Measurements from ENCODE around the gene CLEC6A. TPM values are rescaled to one million over a fixed set of nuclear protein-coding genes. Genes with fewer than 3 reads are reported as not detected.

Gene CLEC6A
- total RNA-seq, 1 experiment from 2014 or later, result not detected

DNA sequence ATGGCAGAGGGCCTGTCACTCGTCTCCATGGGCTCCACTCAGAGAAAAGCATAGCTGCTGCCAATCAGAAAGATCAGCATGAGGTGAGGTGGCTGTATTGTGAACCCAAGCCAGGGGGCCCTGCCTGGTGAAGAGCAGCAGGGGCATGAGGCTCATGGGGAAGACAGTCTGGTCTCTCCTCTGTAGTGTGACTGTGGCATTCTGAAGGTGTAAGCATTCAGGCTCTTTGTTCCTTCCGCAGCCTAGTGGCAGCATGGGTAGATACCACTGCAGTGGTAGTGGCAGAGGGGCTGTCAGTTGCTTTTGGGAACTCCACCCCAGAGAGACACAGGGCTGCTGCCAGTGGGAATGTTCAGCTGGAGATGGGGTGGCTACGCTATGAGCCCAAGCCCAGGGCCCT, 52.5 kb downstream of the CLEC6A start:
- H3K9me3 ChIP-seq (ENCODE audit: insufficient read depth, low read depth), result no peaks in the 10 kb centered on the region; the same call in 1 of the 2 replicates
- ChIA-PET CTCF (no interaction called here), POLR2A (ENCODE audit: unreplicated experiment) (no interaction called here)
- no peak overlapping the region for H3K27ac ChIP-seq
- DNase-seq, result no peak
- intact Hi-C loops (cut with micrococcal nuclease; ENCODE audit: unreplicated experiment), result no loop called here
- H3K27me3 ChIP-seq (ENCODE audit: insufficient read depth, low read depth), result peaks cover 42% of the 10 kb centered on the region
- no peak overlapping the region for H2AFZ ChIP-seq
- no peak overlapping the region for H3K4me2 ChIP-seq
- no peaks in the 10 kb centered on the region for H3K36me3 ChIP-seq (ENCODE audit: low read depth)
- no peaks in the 10 kb centered on the region for H3K4me1 ChIP-seq (replicated peaks; ENCODE audit: insufficient read depth)
- no TSS peak for BruUV-seq (replicated peaks)
- no peaks in the 10 kb centered on the region for H3K79me2 ChIP-seq (ENCODE audit: low read depth)
- TF ChIP-seq EZH2 (IDR thresholded peaks at IDR 0.05; ENCODE audit: low read depth) (no peak), CTCF (conservative IDR thresholded peaks at IDR 0.05) (no peak)
- H3K4me3 ChIP-seq, result no peak overlapping the region
- no peaks in the 10 kb centered on the region for H3F3A ChIP-seq (ENCODE audit: insufficient read depth, low read depth)
- no peaks in the 10 kb centered on the region for H3K9me2 ChIP-seq (ENCODE audit: insufficient read depth)
- H4K20me1 ChIP-seq (ENCODE audit: insufficient read depth), result no peaks in the 10 kb centered on the region

- H3K4me1 ChIP-seq (replicated peaks; ENCODE audit: insufficient read depth), result no peaks in the 10 kb centered on the region
- no peak for DNase-seq
- intact Hi-C loops (cut with micrococcal nuclease; ENCODE audit: unreplicated experiment), result no loop called here
- no peaks in the 10 kb centered on the region for H4K20me1 ChIP-seq (ENCODE audit: insufficient read depth)
- no peaks in the 10 kb centered on the region for H3K9me2 ChIP-seq (ENCODE audit: insufficient read depth)
- ChIA-PET CTCF (no interaction called here), POLR2A (ENCODE audit: unreplicated experiment) (no interaction called here)
- H3K9me3 ChIP-seq (ENCODE audit: insufficient read depth, low read depth), result no peaks in the 10 kb centered on the region
- H3K36me3 ChIP-seq (ENCODE audit: low read depth), result no peaks in the 10 kb centered on the region
- H2AFZ ChIP-seq, result no peak overlapping the region
- no TSS peak for BruUV-seq (replicated peaks)
- H3K79me2 ChIP-seq (ENCODE audit: low read depth), result no peaks in the 10 kb centered on the region
- H3F3A ChIP-seq (ENCODE audit: insufficient read depth, low read depth), result no peaks in the 10 kb centered on the region
- H3K27me3 ChIP-seq (ENCODE audit: insufficient read depth, low read depth), result peaks cover 43% of the 10 kb centered on the region
- no peak overlapping the region for H3K4me2 ChIP-seq
- TF ChIP-seq EZH2 (IDR thresholded peaks at IDR 0.05; ENCODE audit: low read depth) (no peak), CTCF (conservative IDR thresholded peaks at IDR 0.05) (no peak)
- no peak overlapping the region for H3K4me3 ChIP-seq
- no peak overlapping the region for H3K27ac ChIP-seq
These were observed 53.4 kb downstream of the CLEC6A start for GRCh38 chr12:8508910-8509841.

- ChIA-PET CTCF (interaction anchor here (0.6 kb wide), 1 partner anchor 1084 kb away, joined by 3 read pairs; no protein-coding TSS in a partner anchor), POLR2A (ENCODE audit: unreplicated experiment) (no interaction called here)
- Histone ChIP-seq H3K4me3 (no peak within 1 kb of the TSS), H3K4me2 (no peak within 1 kb of the TSS), H3K4me1 (replicated peaks; ENCODE audit: insufficient read depth) (no peaks in the 10 kb centered on the region), H2AFZ (no peak within 1 kb of the TSS), H3K27ac (no peak within 1 kb of the TSS), H3K27me3 (ENCODE audit: insufficient read depth, low read depth) (peaks cover 43% of the 10 kb centered on the region), H3K36me3 (ENCODE audit: low read depth) (no peaks in the 10 kb centered on the region), H3K9me2 (ENCODE audit: insufficient read depth) (no peaks in the 10 kb centered on the region), H3F3A (ENCODE audit: insufficient read depth, low read depth) (no peaks in the 10 kb centered on the region), H3K9me3 (ENCODE audit: insufficient read depth, low read depth) (no peaks in the 10 kb centered on the region), H4K20me1 (ENCODE audit: insufficient read depth) (no peaks in the 10 kb centered on the region), H3K79me2 (ENCODE audit: low read depth) (no peaks in the 10 kb centered on the region)
- no peak for DNase-seq
- intact Hi-C loops (cut with micrococcal nuclease; ENCODE audit: unreplicated experiment), result no loop called here
- BruUV-seq (replicated peaks), result no TSS peak
- no peak for TF ChIP-seq CTCF (conservative IDR thresholded peaks at IDR 0.05)
- no peak for TF ChIP-seq EZH2 (IDR thresholded peaks at IDR 0.05; ENCODE audit: low read depth)
These were observed 57.5 kb downstream of the CLEC6A start, which contains the start of gene CLEC4D for GRCh38 chr12:8513256-8513655. Gene CLEC4D, plus strand, starts transcription at chr12:8513503. Its CDS starts 230 bp downstream, at chr12:8513733.

Measured in PC-9 (cell line).